GM23248 (cell line): Measurements from ENCODE around the gene HNRNPUL2.

Experiments
- EZH2 ChIP-seq: fragments of 200-600 bp; sonication (generic); IDR thresholded peaks from 2 replicates; pipeline ENCODE4 v1.6.1; 2018; ENCODE audit warnings: antibody characterized with exemption, mild to moderate bottlenecking; ENCODE audit not compliant: insufficient read depth, poor library complexity, severe bottlenecking
- EZH2phosphoT487 ChIP-seq: fragments of 200-600 bp; sonication (generic); IDR thresholded peaks from 2 replicates; pipeline ENCODE4 v1.6.1; 2018; ENCODE audit warnings: antibody characterized with exemption, moderate library complexity, mild to moderate bottlenecking, low read depth; ENCODE audit not compliant: insufficient read depth

GRCh38 chr11:62757846-62758788 lies 30.9 kb upstream of the HNRNPUL2 start:
- no peak for TF ChIP-seq EZH2
- TF ChIP-seq EZH2phosphoT487: no peak
